AG04449 (cell line): Measurements from ENCODE around the gene PDZK1IP1.

Experiments used
- CTCF ChIA-PET: fragments of 350-600 bp; formaldehyde crosslinking; extraction: SDS; loops from one replicate; lab custom pipeline; 2021; ENCODE audit warnings: antibody characterized with exemption; lab: Yijun Ruan, JAX
- POLR2A ChIA-PET: fragments of 400-600, 350-600 bp; formaldehyde crosslinking; extraction: SDS; loops from one replicate; lab custom pipeline; 2020; ENCODE audit warnings: antibody characterized with exemption, inconsistent platforms; lab: Yijun Ruan, JAX
- DNase-seq: peaks from one replicate; pipeline ENCODE4 v3.0.0-alpha.2; 2010; ENCODE audit warnings: low read depth, low spot score
- H3K4me3 ChIP-seq: 2 replicates; pipeline ENCODE4 v1.5.1; 2011; ENCODE audit warnings: low read depth, mild to moderate bottlenecking, control low read depth, low read length
- TF ChIP-seq, protein P1 (sequence below): IDR thresholded peaks from one replicate; pipeline ENCODE4 v1.5.1; 2011; ENCODE audit warnings: mild to moderate bottlenecking, moderate library complexity, low read length, control low read depth, inconsistent platforms; ENCODE audit not compliant: insufficient read depth; ENCODE audit errors: missing control alignments

Gene PDZK1IP1

DNA sequence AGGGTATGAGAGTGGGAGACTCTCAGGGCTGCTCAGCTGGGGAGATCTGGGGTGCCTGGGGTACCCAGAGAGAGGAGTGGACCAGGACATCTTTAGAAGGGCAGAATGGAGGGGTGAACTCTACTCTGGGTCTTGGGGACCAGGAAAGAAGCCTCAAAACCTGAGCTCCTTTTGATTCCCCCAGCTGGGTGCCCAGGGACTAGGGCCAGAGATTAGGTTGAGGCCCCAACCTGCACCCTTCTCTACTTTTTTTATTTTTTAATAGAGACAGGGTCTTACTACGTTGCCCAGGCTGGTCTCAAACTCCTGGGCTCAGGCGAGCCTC lies 1.9 kb downstream of the PDZK1IP1 start:
- ChIA-PET POLR2A (no interaction called here), CTCF (interaction anchor here (0.8 to 9.1 kb wide), 4 partner anchors 9 to 237 kb away, joined by 3 to 213 read pairs (median 4); no protein-coding TSS in a partner anchor)
- H3K4me3 ChIP-seq: no peak overlapping the region
- no peak for DNase-seq
- TF ChIP-seq, protein P1, sequence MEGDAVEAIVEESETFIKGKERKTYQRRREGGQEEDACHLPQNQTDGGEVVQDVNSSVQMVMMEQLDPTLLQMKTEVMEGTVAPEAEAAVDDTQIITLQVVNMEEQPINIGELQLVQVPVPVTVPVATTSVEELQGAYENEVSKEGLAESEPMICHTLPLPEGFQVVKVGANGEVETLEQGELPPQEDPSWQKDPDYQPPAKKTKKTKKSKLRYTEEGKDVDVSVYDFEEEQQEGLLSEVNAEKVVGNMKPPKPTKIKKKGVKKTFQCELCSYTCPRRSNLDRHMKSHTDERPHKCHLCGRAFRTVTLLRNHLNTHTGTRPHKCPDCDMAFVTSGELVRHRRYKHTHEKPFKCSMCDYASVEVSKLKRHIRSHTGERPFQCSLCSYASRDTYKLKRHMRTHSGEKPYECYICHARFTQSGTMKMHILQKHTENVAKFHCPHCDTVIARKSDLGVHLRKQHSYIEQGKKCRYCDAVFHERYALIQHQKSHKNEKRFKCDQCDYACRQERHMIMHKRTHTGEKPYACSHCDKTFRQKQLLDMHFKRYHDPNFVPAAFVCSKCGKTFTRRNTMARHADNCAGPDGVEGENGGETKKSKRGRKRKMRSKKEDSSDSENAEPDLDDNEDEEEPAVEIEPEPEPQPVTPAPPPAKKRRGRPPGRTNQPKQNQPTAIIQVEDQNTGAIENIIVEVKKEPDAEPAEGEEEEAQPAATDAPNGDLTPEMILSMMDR: no peak

DNA sequence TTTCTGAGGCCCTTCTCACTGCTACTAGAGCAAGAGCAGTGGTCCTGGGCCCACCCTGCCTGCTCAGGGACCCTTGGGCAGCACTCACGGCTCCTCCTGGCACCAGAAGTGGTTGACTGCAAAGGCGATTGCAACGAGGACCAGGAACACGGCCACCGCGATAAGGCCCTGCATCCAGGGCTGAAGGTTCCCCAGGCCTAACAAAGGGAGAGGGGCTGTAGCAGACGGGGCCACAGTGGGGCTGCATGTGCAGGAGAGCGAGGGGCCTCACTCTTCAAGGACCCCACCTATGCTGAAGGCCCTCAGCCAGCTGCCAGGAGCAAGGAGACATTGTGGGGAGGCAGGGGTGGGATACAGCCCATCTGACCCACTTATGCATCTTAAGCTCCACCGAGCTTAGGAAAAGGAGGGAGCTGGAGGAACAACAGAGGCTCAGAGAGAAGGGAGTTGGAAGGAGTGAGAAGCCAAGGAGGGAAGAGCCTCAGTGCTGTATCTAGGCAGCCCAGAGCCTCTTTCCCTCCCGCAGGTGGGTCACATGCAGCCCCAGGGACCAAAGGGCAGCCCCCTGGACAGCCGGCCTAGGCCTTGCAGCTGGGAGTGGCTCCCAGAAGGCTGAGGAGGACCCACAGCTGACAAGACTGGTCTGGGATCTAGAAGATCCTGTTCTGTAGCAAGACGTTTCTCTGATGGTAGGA lies 2.5 kb downstream of the PDZK1IP1 start:
- CTCF ChIA-PET: interaction anchor here (0.8 to 9.1 kb wide), 3 partner anchors 8 to 75 kb away, joined by 3 to 213 read pairs (median 6); no protein-coding TSS in a partner anchor
- TF ChIP-seq, protein P1: no peak
- POLR2A ChIA-PET: no interaction called here
- H3K4me3 ChIP-seq: no peak overlapping the region
- DNase-seq: no peak

DNA sequence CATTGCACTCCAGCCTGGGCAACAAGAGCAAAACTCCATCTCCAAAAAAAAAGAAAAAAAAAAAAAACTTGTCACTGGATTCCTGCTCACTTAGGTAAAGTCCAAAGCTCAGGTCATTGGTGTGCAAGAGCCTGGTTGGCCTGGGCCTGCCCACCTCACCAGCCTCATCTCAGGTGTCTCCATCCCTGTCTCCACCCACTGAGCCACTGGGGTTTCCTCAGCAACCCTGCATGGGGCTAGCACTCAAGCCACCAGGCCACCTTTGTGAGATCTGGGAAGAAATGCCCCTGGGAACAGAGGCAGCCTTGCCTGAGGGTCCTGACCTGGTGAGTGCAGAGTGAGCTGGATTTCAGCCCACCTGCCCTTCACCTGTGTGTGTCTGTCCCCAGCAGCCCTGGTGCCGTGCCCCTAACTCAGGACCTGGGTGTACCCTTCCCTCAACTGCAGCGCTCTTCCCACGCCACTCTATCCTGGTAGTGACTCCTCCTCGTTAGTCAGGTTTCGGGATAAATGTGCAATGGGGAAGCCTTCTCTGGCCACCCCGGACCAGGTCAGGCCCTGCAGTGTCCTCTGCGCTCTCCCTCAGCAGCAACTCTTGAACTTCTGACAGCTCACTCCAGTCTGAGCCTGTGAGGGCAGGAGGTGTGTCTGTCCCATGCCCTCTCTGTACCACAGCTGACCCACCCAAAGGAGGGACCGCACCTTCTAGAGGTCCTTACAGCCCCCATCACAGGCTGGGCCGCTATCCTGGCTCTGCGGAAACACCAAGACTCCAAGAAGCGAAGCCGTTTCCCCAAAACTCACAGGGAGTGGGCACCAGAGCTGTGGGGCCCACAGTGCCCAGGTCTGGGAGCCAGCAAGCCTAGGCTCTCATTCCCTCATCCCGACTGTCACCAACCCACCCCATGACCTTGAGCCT lies 3.3 kb downstream of the PDZK1IP1 start:
- TF ChIP-seq, protein P1: no peak
- no peak overlapping the region for H3K4me3 ChIP-seq
- ChIA-PET CTCF (interaction anchor here (9.1 kb wide), 1 partner anchor 8 kb away, joined by 213 read pairs; no protein-coding TSS in a partner anchor), POLR2A (no interaction called here)
- no peak for DNase-seq

DNA sequence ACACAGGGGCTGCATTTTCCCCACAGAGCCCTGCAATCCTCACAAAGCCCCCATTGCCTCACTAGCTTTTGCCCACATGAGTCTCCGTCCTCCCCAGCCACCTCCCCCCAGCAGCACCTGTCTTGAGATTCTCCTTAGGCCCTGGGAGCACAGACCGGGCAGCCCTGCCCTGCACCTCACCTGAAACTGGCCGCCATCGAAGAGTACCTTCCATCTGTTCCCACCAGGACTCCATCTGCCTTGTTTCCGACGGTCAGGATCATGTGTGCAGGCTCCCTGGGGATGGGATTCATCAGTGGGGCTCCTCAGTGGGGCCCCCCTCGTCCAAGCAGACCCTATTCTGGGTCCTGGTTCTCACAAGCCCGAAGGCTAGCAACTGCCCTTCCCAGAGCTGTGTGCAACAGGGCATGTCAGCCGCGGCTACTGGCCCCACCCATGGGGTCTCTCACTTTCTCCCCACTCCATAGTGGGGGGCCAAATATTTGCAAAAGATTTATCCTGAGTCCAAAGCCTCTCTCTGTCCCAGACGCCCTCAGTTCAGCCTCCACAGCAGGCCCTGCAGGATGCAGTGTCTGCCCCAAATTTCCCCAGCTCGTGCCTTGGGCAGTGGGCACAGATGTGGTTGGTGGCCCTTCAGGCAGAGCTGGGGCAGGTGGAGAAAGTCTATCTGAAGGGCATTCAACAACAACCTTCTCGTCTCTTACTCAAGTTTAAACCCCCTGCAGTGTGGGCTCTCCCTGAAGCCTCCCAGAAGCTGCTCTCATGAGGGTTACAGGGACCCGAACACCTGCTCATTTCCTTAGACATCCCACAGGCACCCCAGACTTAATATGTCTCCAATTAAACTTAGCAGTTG lies 4.8 kb downstream of the PDZK1IP1 start:
- POLR2A ChIA-PET: no interaction called here
- DNase-seq: no peak
- CTCF ChIA-PET: interaction anchor here (1.0 to 12.9 kb wide), 4 partner anchors 6 to 541 kb away, joined by 4 to 213 read pairs (median 16); partner anchors contain the start of gene PDZK1IP1
- H3K4me3 ChIP-seq: no peak overlapping the region
- TF ChIP-seq, protein P1: no peak

DNA sequence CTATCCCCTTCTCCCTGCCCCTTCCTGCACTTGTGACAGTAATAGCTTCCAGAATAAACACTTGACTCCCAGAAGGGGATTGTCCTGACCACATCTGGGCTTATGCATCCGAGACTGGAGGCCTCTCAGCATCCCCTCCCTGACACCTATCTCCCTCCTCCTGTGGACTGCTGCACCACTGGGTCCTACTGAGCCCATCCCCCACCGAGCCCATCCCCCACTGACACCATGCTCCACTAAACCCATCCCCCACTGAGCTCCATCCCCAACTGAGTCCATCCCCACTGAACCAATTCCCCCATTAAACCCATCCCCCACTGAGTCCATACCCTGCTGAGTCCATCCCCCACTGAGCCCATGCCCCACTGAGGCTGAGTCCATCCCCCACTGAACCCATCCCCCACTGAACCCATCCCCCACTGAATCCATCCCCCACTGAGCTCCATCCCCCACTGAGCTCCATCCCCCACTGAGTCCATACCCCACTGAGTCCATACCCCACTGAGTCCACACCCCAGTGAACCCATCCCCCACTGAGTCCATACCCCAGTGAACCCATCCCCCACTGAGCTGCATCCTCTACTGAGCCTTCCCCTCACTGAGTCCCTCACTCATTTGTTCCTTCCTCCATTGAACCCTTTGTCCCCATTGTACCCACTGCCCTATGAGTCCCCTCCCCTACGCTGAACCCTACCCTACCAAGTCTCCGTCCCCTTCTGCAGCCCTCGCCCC lies 5.6 kb downstream of the PDZK1IP1 start:
- H3K4me3 ChIP-seq: no peak overlapping the region
- ChIA-PET POLR2A (no interaction called here), CTCF (interaction anchor here (0.7 to 12.9 kb wide), 5 partner anchors 7 to 542 kb away, joined by 3 to 213 read pairs (median 5); partner anchors contain the start of gene PDZK1IP1)
- TF ChIP-seq, protein P1: no peak
- DNase-seq: no peak
